IMR-90 (cell line): Measurements from ENCODE around the gene NPPC. TPM values are rescaled to one million over a fixed set of nuclear protein-coding genes. Genes with fewer than 3 reads are reported as not detected.

ENCODE experiments used
- ATAC-seq: fragments of 200-7000 bp; cut with Tn5 transposase; 2 replicates; pipeline ENCODE4 v1.9.1; 2020; ENCODE audit warnings: low read depth, mild to moderate bottlenecking, moderate library complexity
- BruUV-seq: library from RNA; stranded (reverse); fragments of 400-500 nt; replicated peaks from 2 replicates; lab custom pipeline; 2021; lab: Mats Ljungman, UMichigan
- CTCF ChIA-PET: fragments of 300-600 bp; formaldehyde crosslinking; extraction: SDS; loops from one replicate; lab custom pipeline; 2021; ENCODE audit warnings: antibody characterized with exemption; lab: Yijun Ruan, JAX
- POLR2A ChIA-PET: fragments of 300-600 bp; sonication (Branson Sonifier 250); formaldehyde crosslinking; loops from one replicate; lab custom pipeline; 2022; ENCODE audit warnings: antibody characterized with exemption; ENCODE audit not compliant: unreplicated experiment; lab: Charles Lee
- DNase-seq: peaks from one replicate; pipeline ENCODE4 v3.0.0; 2013
- H2AFZ ChIP-seq: replicated peaks from 2 replicates; pipeline ENCODE3; 2013; ENCODE audit warnings: low read length, mild to moderate bottlenecking; ENCODE audit not compliant: poor library complexity
- H2AK5ac ChIP-seq: 2 replicates; pipeline ENCODE4 v1.6.1; 2013; ENCODE audit warnings: low read depth, low read length, inconsistent platforms
- H2AK9ac ChIP-seq: replicated peaks from 2 replicates; pipeline ENCODE3; 2013; ENCODE audit warnings: mild to moderate bottlenecking, low read depth, low read length, moderate library complexity; ENCODE audit not compliant: poor library complexity
- H2BK120ac ChIP-seq: 2 replicates; pipeline ENCODE4 v1.6.1; 2013; ENCODE audit warnings: low read depth, low read length, inconsistent platforms
- H2BK15ac ChIP-seq: 3 replicates; pipeline ENCODE4 v1.6.1; 2013; ENCODE audit warnings: low read depth, low read length, inconsistent platforms
- H2BK20ac ChIP-seq: 2 replicates; pipeline ENCODE4 v1.6.1; 2013; ENCODE audit warnings: low read depth, mild to moderate bottlenecking, inconsistent platforms, low read length, moderate library complexity
- H2BK5ac ChIP-seq: 2 replicates; pipeline ENCODE4 v1.6.1; 2013; ENCODE audit warnings: mild to moderate bottlenecking, low read depth, low read length, inconsistent platforms; ENCODE audit not compliant: poor library complexity, severe bottlenecking
- H3K14ac ChIP-seq: replicated peaks from 2 replicates; pipeline ENCODE4 v1.6.1; 2013; ENCODE audit warnings: low read depth, low read length, inconsistent platforms
- H3K18ac ChIP-seq: 2 replicates; pipeline ENCODE4 v1.6.1; 2013; ENCODE audit warnings: low read depth, low read length, control low read depth
- H3K23ac ChIP-seq: 2 replicates; pipeline ENCODE4 v1.6.1; 2013; ENCODE audit warnings: low read depth, low read length, inconsistent platforms
- H3K27ac ChIP-seq: 2 replicates; pipeline ENCODE4 v1.5.1; 2013; ENCODE audit warnings: mild to moderate bottlenecking, control low read depth, low read length; ENCODE audit not compliant: insufficient read depth
- H3K27me3 ChIP-seq: 2 replicates; pipeline ENCODE4 v1.6.1; 2013; ENCODE audit warnings: low read length; ENCODE audit not compliant: control insufficient read depth, insufficient read depth
- H3K36me3 ChIP-seq: 2 replicates; pipeline ENCODE4 v1.6.1; 2013; ENCODE audit warnings: low read length, mixed read lengths; ENCODE audit not compliant: control insufficient read depth, insufficient read depth
- H3K4ac ChIP-seq: 2 replicates; pipeline ENCODE4 v1.6.1; 2013; ENCODE audit warnings: low read depth, low read length, inconsistent platforms
- H3K4me1 ChIP-seq: 2 replicates; pipeline ENCODE4 v1.6.1; 2013; ENCODE audit warnings: low read length, mixed read lengths; ENCODE audit not compliant: control insufficient read depth, insufficient read depth
- H3K4me2 ChIP-seq: 2 replicates; pipeline ENCODE4 v1.6.1; 2013; ENCODE audit warnings: low read depth, mild to moderate bottlenecking, control low read depth, low read length, moderate library complexity
- H3K4me3 ChIP-seq: 2 replicates; pipeline ENCODE4 v1.5.1; 2013; ENCODE audit warnings: low read depth, mild to moderate bottlenecking, control low read depth, low read length, moderate library complexity; ENCODE audit not compliant: insufficient read depth
- H3K56ac ChIP-seq: 2 replicates; pipeline ENCODE4 v1.6.1; 2013; ENCODE audit warnings: low read length, inconsistent platforms; ENCODE audit not compliant: insufficient read depth; ENCODE audit errors: extremely low read depth
- H3K79me1 ChIP-seq, 2 experiments: 2 replicates each; pipeline ENCODE4 v1.6.1; 2013; ENCODE audit warnings: low read length in 2 of 2, inconsistent platforms in 1 of 2, low read depth in 1 of 2
- H3K9ac ChIP-seq: 2 replicates; pipeline ENCODE4 v1.6.1; 2013; ENCODE audit warnings: low read depth, low read length, control low read depth
- H3K9me1 ChIP-seq: 2 replicates; pipeline ENCODE4 v1.6.1; 2013; ENCODE audit warnings: low read length, inconsistent platforms; ENCODE audit not compliant: insufficient read depth
- H3K9me3 ChIP-seq: 2 replicates; pipeline ENCODE4 v1.6.1; 2013; ENCODE audit warnings: low read length; ENCODE audit not compliant: control insufficient read depth, insufficient read depth
- H4K20me1 ChIP-seq: 2 replicates; pipeline ENCODE4 v1.6.1; 2013; ENCODE audit warnings: low read length, inconsistent platforms; ENCODE audit not compliant: insufficient read depth
- H4K5ac ChIP-seq: 2 replicates; pipeline ENCODE4 v1.6.1; 2013; ENCODE audit warnings: mild to moderate bottlenecking, low read depth, low read length, control low read depth
- H4K8ac ChIP-seq, 2 experiments: 2 replicates each; pipeline ENCODE4 v1.6.1; 2013; ENCODE audit warnings: low read depth in 2 of 2, low read length in 2 of 2, control low read depth in 1 of 2, inconsistent platforms in 1 of 2
- H4K91ac ChIP-seq: 2 replicates; pipeline ENCODE4 v1.6.1; 2013; ENCODE audit warnings: low read depth, low read length, inconsistent platforms; ENCODE audit not compliant: insufficient read depth
- BHLHE40 ChIP-seq: fragments of 150-350 bp; IDR thresholded peaks from 2 replicates; pipeline ENCODE4 v1.6.1; 2016; ENCODE audit warnings: mild to moderate bottlenecking, low read depth, low read length
- CEBPB ChIP-seq: IDR thresholded peaks from 2 replicates; pipeline ENCODE4 v1.6.1; 2012; ENCODE audit warnings: low read depth, low read length, improper control_type of control experiment
- FOS ChIP-seq: fragments of 150-350 bp; IDR thresholded peaks from 2 replicates; pipeline ENCODE4 v1.6.1; 2016; ENCODE audit warnings: low read depth, low read length
- MAFK ChIP-seq: IDR thresholded peaks from 2 replicates; pipeline ENCODE4 v1.6.1; 2012; ENCODE audit warnings: low read depth, low read length, improper control_type of control experiment
- MXI1 ChIP-seq: IDR thresholded peaks from 2 replicates; pipeline ENCODE4 v1.6.1; 2012; ENCODE audit warnings: low read depth, mild to moderate bottlenecking, low read length, moderate library complexity, borderline replicate concordance
- POLR2A ChIP-seq: IDR thresholded peaks from 2 replicates; pipeline ENCODE4 v1.6.1; 2012; ENCODE audit warnings: mild to moderate bottlenecking, low read depth, low read length
- RAD21 ChIP-seq: IDR thresholded peaks from 2 replicates; pipeline ENCODE4 v1.6.1; 2012; ENCODE audit warnings: low read length, improper control_type of control experiment
- RCOR1 ChIP-seq: IDR thresholded peaks from 2 replicates; pipeline ENCODE4 v1.6.1; 2012; ENCODE audit warnings: mild to moderate bottlenecking, low read length, improper control_type of control experiment; ENCODE audit not compliant: insufficient replicate concordance
- RFX5 ChIP-seq: IDR thresholded peaks from 2 replicates; pipeline ENCODE4 v1.8.0; 2012; ENCODE audit warnings: low read depth, mild to moderate bottlenecking, low read length, moderate library complexity
- SMC3 ChIP-seq: fragments of 150-350 bp; IDR thresholded peaks from 2 replicates; pipeline ENCODE4 v1.6.1; 2016; ENCODE audit warnings: low read depth, mild to moderate bottlenecking, antibody characterized with exemption, low read length, moderate library complexity
- WGBS, 2 experiments: methylation state at CpG; one replicate each; pipeline versions ENCODE4 v1.1.5 to v1.1.7; 2013; ENCODE audit warnings: missing lambda C conversion rate in 2 of 2; ENCODE audit not compliant: insufficient read length in 1 of 2; ENCODE audit errors: extremely low coverage in 2 of 2; 5-methylcytosine and 5-hydroxymethylcytosine counted together
- dilution Hi-C: fragments of 300-500 bp; cut with HindIII; formaldehyde crosslinking; loops from one replicate; pipeline ENCODE4 v1.14.3; 2018; ENCODE audit warnings: low sequenced_read_pairs; ENCODE audit not compliant: unreplicated experiment
- in situ Hi-C: fragments of 300-500 bp; cut with MboI; formaldehyde crosslinking; loops from 3 replicates; pipeline ENCODE4 v1.14.3; 2019; ENCODE audit warnings: low sequenced_read_pairs, inconsistent platforms, mixed read lengths
- intact Hi-C: fragments of 100-400 bp; cut with micrococcal nuclease; formaldehyde crosslinking; loops from 2 replicates; pipeline ENCODE4 v1.10.0; 2022
- polyA plus RNA-seq, 3 experiments: library from polyadenylated mRNA; depleted of rRNA; stranded (reverse); fragments of >200 nt; gene quantifications; 2 replicates each; pipeline ENCODE4 v1.2.3, GENCODE V29; 2012; ENCODE audit warnings: low replicate concordance in 1 of 3
- total RNA-seq: library from RNA; depleted of rRNA; stranded (reverse); fragments of >200 nt; gene quantifications from 2 replicates; pipeline ENCODE4 v1.2.3, GENCODE V29; 2012
- TF ChIP-seq, protein P1 (sequence below): fragments of 150-350 bp; IDR thresholded peaks from 2 replicates; pipeline ENCODE4 v1.6.1; 2017; ENCODE audit warnings: mild to moderate bottlenecking, antibody characterized with exemption, low read length, low read depth
- TF ChIP-seq, protein P2 (sequence below): conservative IDR thresholded peaks from 2 replicates; pipeline ENCODE4 v1.5.1; 2012; ENCODE audit warnings: mild to moderate bottlenecking, low read depth, low read length, improper control_type of control experiment
- TF ChIP-seq, protein P3 (sequence below): fragments of 150-350 bp; IDR thresholded peaks from 2 replicates; pipeline ENCODE4 v1.6.1; 2016; ENCODE audit warnings: low read depth, mild to moderate bottlenecking, low read length, moderate library complexity, borderline replicate concordance

Gene NPPC
- total and polyA plus RNA-seq, 2 of the 4 experiments (the other 2 are of a cell fraction): 0.22 to 0.36 TPM

DNA sequence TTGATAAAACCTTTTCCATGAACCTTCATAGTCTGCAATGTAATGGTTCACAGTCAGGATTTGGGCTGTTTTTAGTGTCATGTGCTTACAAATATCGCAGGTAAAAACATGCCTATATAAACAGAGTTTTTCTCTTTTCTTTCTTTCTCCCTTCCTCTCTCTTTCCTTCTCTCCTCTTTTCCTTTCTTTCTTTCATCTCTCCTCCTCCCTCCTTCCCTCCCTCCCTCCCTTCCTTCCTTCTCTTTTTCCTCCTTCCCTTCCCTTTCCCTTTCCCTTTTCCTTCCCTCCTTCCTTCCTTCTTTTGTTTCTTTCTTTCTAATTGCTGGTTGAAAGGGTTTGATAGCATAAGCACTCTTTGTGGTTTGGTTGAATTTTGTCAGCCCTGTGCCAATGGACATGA is 9.6 kb upstream of the NPPC start:
- Histone ChIP-seq H3K4me1 (no peaks in the 10 kb centered on the region), H2BK15ac (no peak overlapping the region), H3K27ac (no peak overlapping the region), H3K9me1 (no peaks in the 10 kb centered on the region; the same call in 1 of the 2 replicates), H3K14ac (no peak overlapping the region), H3K56ac (no peak overlapping the region), H3K18ac (no peak overlapping the region), H3K4me2 (no peak overlapping the region), H4K20me1 (no peaks in the 10 kb centered on the region), H2AK5ac (no peak overlapping the region), H3K79me1 (no peaks in the 10 kb centered on the region), H2AFZ (no peak overlapping the region), H2BK120ac (no peak overlapping the region), H4K91ac (no peak overlapping the region), H3K27me3 (peaks cover 39% of the 10 kb centered on the region), H2BK5ac (no peak overlapping the region), H3K9ac (no peak overlapping the region), H2BK20ac (no peak overlapping the region), H3K9me3 (no peaks in the 10 kb centered on the region), H3K4me3 (no peak overlapping the region), H3K36me3 (no peaks in the 10 kb centered on the region), H3K4ac (no peak overlapping the region), H3K23ac (no peak overlapping the region), H4K5ac (no peak overlapping the region), H2AK9ac (no peak overlapping the region), H4K8ac (no peak overlapping the region)
- dilution Hi-C loops: no loop called here
- no CpG with 5 or more reads among the region's 1 CpG for WGBS, 2 experiments
- POLR2A ChIA-PET: no interaction called here
- TF ChIP-seq FOS (no peak), MXI1 (no peak), SMC3 (no peak), RFX5 (no peak), RCOR1 (no peak), CEBPB (no peak), BHLHE40 (no peak), RAD21 (no peak), POLR2A (no peak), MAFK (no peak)
- TF ChIP-seq, protein P1, sequence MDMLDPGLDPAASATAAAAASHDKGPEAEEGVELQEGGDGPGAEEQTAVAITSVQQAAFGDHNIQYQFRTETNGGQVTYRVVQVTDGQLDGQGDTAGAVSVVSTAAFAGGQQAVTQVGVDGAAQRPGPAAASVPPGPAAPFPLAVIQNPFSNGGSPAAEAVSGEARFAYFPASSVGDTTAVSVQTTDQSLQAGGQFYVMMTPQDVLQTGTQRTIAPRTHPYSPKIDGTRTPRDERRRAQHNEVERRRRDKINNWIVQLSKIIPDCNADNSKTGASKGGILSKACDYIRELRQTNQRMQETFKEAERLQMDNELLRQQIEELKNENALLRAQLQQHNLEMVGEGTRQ: no peak
- TF ChIP-seq, protein P2, sequence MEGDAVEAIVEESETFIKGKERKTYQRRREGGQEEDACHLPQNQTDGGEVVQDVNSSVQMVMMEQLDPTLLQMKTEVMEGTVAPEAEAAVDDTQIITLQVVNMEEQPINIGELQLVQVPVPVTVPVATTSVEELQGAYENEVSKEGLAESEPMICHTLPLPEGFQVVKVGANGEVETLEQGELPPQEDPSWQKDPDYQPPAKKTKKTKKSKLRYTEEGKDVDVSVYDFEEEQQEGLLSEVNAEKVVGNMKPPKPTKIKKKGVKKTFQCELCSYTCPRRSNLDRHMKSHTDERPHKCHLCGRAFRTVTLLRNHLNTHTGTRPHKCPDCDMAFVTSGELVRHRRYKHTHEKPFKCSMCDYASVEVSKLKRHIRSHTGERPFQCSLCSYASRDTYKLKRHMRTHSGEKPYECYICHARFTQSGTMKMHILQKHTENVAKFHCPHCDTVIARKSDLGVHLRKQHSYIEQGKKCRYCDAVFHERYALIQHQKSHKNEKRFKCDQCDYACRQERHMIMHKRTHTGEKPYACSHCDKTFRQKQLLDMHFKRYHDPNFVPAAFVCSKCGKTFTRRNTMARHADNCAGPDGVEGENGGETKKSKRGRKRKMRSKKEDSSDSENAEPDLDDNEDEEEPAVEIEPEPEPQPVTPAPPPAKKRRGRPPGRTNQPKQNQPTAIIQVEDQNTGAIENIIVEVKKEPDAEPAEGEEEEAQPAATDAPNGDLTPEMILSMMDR: no peak
- TF ChIP-seq, protein P3, sequence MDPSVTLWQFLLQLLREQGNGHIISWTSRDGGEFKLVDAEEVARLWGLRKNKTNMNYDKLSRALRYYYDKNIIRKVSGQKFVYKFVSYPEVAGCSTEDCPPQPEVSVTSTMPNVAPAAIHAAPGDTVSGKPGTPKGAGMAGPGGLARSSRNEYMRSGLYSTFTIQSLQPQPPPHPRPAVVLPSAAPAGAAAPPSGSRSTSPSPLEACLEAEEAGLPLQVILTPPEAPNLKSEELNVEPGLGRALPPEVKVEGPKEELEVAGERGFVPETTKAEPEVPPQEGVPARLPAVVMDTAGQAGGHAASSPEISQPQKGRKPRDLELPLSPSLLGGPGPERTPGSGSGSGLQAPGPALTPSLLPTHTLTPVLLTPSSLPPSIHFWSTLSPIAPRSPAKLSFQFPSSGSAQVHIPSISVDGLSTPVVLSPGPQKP: no peak
- DNase-seq: no peak
- intact Hi-C loops: no loop called here
- no peak for ATAC-seq
- in situ Hi-C loops: no loop called here
- CTCF ChIA-PET: no interaction called here
- no TSS peak for BruUV-seq
